Ecto neural progenitor cell (in vitro differentiated cells): ENCODE data around the gene TKT.

Experiments
- DNase-seq: peaks from one replicate; pipeline ENCODE4 v3.0.0-alpha.2; 2018; ENCODE audit warnings: low spot score

The TKT gene

DNA sequence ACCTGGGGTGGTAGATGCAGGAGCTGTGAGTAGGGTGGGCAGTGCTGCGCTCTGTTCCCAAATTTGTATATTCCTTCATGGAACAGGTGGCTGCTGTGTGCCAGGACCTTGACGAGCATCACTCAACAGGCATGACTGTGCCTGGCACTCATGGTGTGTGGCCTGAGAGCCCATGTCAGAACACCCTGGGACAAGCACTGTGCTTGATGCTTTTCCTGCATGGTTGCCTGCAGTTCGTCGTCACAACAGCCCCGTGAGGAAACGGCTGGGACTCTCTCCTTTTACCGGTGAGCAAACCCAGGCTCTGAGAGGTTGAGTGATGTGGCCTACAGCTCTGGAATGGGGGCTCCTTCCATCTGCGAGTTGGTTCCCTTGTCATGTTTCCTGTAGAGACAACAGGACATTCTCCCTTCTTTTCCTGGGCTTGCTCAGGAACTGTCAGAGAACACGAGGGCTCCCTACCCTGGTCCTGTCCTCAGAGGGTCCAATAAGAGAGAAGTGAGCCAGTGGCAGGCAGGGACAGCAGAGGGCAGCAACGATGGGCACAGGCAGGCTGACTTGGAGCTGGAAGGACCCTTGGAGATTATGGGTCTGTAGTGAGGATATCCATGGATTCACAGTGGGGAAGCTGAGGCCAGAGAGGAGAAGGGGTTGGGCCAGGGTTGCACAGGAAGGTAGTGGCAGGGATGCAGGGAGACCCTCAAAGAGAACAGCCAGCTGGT is 57.4 kb downstream of the TKT start:
- no peak for DNase-seq

DNA sequence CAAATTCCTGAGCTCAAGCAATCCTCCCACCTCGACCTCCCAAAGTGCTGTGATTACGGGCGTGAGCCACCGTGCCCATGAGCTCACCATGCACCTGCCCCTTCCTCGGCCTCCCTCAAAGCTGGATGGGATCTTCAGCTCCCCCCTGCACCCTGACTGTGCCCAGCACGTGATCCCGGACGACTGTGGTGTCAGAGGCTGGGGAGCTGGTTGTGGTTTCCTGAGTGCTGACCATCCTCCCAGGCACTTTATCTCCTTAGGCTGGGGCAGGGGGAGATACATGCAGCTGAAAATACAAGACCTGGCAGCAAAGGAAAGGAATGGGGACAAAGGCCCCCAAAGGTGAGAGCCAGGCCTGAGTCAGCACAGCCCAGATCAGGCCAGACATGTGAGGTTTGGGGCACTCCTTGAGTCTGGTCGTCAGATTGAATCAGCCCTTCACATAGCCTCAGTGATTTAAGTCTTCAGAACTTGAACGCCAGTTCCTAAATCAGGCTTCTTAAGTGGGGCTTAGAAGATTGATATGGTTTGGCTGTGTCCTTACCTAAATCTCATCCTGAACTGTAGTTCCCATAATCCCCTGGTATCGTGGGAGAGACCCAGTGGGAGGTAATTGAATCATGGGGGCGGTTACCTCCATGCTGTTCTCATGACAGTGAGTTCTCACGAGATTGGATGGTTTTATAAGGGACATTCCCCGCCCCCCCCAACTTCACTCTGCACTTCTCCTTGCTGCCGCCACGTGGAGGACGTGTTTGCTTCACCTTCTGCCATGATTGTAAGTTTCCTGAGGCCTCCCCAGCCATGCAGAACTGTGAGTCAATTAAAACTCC is 59.0 kb downstream of the TKT start:
- DNase-seq: no peak

DNA sequence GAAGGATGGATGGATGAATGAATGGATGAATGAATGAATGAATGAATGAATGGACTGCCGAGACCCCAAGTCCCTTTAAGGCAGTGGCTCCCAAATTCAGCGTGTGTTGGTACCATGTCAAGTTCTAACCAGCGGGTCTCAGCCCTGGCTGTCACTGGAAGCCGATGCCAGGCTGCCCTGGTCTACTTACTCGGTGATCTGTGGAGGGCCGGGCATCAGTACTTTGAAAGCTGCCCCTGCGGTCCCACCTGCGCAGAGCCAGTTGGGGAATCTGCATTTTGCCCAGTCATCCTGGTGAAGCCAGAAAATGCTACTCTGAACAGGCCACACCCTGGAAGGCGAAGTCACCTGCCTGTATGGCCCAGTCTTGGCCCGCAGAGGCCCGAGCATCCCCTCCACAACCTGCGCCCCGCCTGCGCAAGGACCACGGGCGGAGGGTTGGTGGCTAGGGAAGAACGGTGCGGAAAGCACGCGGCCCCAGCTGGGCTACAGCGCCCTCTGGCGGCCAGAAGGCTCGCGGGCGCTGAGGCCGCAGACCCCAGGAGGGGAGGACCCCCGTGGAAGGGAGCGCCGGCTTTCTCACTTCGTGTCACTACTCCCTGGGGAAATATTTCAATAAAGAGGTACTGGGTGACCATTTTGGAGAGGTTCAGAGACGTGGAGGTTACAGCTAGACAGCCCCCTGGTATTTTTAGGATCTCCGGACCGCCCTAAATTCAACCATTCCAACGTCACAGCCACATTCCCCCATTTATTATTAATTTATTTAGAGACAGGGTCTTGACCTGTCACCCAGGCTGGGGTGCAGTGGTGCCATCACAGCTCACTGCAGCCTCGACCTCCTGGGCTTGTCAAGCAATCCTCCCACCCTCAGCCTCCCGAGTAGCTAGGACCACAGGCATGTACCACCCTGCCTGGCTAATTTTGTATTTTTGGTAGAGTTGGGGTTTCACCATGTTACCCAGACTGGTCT is 59.9 kb downstream of the TKT start:
- peak; percentile 82 for DNase-seq

DNA sequence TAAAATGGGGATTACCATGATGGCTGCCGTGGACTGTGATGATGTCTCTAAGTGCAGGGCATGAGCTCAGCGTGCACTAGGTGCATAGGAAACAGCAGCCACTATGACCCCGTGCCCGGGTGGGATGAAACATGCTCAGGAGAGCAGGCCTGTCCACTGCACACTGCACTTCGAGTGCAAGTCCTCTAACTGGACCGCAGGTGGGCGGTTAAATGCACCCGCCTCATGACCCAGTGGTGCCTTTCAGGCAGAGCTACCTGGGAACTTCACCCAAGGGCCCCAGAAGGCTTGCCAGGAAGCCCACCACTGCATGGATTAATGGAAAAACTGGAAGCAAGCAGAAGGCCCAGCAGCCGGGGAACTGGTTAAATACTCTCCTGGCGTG is 60.8 kb downstream of the TKT start:
- no peak for DNase-seq

DNA sequence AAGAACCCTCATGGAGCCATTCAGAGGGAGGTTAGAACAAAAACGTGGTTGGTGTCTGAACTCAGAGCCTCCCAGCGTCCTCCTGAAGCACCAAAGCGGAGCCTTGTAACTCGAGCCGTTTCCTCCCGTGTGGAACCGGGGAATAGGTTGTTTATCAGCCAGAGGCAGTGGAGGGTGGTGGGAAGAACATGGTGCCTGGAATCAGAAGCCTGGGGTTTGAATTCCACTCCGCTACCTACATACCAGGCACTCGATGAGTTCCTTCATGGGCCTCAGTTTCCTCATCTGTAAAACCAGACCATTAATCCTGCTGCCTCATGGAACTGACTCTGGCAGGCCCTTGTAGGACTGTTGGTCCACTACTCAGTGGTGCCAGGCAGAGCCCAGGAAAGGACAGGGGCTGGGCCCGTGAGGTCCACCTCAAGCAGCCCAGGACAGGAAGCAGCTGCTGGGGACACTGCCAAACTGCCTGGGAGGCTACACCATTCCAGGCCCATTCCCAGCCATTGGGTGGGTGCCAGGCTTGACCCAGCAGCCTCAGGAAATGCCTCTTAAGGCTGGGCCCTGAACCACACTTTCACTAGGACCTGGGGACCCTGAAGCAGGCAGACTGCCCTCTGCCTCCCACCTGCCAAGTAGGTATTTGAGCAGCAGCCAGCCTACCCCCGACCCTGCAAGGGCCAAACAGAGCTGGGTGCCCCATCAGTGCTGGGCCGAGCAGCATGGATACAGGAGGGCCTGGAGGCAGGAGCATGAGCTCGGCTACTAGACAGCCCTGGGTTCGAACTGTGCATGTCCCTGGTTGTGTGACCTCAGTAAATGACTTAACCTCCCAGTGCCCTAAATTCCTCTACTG is 61.4 kb downstream of the TKT start:
- DNase-seq: peak; percentile 59

DNA sequence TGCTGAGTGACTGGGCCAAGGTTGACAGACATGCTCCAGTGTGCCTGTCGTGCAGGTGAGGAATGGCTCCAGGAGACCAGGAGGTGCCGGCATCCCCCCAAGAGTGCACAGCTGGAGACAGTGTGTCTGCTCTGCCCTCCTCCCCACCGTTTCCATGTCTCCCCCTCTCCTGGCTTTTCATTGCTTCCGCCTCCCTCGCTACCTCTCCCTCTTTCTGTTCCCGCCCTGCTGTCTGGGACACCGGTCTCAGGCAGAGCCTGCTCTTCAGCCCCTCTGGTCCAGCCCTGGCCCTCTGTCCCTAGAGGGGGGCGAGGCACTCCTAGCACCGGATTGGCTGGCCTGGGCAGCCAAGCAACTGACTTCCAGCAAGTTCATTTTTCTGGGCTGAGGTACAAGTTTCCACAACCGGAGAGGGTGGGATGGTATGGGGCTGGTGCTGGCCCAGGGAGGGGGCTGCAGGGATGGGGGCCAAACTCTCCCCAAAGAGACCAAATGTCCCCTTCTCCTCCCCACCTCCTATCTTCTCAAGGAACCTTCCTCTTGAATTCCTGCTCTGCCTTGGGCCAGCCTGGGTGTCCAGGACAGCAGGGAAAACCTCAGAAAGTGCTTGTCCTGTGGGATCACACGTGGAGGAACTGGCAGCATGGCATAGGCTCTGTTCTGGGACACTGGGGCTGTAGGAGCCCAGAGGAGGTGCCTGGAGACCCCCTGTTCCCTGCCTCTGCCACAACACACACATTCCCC is 62.2 kb downstream of the TKT start:
- peak; percentile 54 for DNase-seq

DNA sequence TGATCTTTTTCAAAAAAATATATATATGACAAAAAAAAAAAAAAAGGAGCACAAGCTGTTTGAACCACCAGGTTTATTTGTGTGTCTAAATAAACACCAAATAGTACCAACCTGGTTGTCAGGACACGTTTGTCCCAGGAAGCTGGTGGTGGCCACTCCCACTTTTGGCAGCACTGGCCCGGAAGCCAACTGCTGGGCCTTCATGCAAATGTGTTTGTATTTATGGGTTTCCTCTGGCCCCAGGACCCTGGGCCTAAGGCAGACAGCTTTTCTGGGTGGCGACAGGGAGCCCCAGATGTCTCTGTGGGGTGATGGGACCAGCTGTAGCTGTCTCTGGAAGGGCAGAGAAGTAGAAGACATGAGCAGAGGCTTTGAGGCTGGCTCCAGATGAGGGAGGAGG is 63.2 kb downstream of the TKT start:
- no peak for DNase-seq

DNA sequence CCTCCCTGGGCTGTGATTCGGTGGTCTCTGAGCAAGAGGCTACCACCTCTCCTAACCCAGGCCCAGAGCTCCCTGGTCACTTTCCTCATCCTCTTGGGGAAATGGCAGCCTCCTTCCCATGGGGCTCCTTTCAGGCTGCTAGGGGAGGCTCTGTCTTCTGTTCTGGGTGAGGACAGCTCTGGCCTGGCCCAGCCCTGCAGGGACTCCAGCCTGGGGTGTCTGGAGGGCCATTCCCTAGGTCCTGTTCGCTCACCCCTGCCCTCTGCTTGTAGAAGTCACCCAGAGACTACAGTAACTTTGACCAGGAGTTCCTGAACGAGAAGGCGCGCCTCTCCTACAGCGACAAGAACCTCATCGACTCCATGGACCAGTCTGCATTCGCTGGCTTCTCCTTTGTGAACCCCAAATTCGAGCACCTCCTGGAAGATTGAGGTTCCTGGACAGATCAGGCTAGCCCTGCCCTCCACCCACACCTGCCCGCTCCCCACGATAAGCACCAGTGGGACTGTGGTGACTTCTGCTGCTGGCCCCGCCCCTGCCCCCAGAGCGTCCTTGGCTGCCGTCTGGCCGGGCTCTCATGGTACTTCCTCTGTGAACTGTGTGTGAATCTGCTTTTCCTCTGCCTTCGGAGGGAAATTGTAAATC is 63.9 kb downstream of the TKT start:
- DNase-seq: no peak

DNA sequence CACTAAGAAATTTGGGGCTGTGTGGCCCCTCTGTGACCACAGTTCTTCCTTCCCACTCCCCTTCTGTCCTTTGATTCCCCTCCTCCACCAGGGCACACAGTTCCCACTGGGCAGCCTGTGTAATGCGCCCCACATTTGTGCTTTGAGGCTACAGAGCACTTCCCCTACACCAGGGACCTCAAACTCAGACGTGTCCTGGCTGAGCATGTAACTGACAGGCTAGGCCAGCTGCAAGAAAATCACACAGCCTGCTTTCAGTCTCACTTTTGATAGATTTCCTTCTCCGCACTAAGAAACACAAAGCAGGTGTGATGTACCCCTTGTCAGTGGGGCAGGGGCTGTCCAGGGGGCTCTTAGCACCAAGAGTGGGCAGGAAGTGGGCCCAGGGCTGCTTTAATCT is 65.2 kb downstream of the TKT start:
- no peak for DNase-seq

DNA sequence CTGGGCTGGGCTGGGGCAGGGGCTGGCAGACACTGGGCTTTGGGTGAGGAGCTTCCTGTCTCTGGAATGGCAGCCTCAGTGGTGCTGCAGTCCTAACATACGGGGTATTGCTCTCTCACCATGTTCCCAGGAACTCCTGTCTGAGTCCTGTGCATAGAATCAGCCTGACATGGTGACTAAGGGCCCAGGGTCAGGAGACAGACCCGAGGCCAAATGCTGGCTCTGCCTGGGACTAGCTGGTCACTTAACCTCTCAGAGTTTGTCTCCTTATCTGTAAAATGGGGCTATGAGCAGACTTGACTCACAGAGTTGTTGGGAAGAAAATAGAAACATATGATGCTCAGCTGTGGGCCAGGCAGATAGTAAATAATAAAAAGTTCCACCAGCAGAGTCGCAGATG is 66.5 kb downstream of the TKT start:
- DNase-seq: no peak

DNA sequence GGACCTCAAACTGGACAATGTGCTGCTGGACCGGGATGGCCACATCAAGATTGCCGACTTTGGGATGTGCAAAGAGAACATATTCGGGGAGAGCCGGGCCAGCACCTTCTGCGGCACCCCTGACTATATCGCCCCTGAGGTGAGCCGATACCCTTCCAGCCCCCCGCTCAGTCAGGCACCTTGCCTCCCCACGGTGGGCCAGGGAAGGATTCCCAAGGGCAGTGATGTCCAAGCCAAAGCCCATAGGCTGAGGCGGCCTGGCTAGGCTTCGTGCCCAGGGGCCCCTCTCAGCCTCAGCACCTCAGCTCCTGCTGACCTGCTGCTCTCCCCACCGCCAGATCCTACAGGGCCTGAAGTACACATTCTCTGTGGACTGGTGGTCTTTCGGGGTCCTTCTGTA is 67.1 kb downstream of the TKT start:
- no peak for DNase-seq

DNA sequence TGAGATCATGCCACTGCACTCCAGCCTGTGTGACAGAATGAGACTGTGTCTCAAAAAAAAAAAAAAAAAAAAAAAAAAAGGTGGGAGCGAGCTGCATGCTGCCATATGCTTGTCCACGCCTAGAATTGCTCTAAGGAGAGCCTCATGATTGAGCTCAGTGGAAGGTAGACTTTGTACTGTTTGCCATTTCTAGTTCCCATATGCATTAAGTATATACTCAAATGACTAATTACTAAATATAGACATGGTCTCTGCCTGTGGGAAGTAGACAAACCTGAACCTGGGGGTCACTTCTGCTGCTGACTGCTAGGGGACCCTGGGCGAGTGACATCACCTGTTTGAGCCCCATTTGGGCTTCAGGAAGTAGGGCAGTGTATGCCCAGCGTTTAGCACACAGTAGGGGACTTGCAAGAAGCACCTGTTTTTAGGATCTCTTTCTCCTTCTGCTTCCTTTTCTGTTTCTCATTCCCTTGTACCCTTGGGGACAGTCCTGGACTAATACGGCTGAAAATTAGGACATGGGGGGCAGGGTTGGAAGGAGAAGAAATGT is 67.6 kb downstream of the TKT start:
- DNase-seq: no peak

DNA sequence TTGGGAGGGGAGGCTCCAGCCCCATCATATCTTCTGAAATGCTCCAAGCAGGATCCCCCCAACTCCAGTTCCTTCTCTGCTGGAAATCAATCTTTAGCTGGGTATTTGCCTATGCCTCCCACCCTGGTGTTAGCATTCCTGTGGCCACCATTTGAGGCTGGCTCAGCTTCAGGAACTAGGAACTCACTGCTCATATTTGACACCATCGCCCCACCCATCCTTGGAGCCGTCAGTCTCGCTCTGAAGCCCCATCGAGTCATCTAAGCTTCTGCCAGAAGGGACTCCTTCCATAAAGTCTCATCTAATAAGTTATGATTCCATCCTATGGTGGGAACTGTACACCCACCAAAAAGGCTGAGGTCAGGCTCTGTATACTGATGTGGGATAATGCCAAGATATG is 68.4 kb downstream of the TKT start:
- no peak for DNase-seq

DNA sequence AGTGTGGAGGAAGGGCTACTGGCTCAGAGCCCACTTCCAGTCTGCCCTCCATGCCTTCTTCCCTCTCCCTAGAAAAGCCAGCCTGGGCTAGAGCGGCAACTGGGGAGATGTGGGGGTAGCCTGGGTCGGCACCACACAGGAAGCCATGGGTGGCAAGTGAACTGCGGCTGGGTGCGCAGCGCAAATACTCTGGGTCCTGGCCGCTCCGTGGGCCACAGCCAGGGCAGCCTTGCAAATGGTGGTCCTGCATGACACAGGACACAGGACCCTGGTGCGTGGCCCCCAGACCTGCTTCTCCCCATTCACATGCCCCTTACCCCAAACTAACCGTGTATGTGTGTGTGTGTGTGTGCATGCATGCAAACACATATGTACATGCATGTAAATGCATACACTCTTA is 69.1 kb downstream of the TKT start:
- no peak for DNase-seq

DNA sequence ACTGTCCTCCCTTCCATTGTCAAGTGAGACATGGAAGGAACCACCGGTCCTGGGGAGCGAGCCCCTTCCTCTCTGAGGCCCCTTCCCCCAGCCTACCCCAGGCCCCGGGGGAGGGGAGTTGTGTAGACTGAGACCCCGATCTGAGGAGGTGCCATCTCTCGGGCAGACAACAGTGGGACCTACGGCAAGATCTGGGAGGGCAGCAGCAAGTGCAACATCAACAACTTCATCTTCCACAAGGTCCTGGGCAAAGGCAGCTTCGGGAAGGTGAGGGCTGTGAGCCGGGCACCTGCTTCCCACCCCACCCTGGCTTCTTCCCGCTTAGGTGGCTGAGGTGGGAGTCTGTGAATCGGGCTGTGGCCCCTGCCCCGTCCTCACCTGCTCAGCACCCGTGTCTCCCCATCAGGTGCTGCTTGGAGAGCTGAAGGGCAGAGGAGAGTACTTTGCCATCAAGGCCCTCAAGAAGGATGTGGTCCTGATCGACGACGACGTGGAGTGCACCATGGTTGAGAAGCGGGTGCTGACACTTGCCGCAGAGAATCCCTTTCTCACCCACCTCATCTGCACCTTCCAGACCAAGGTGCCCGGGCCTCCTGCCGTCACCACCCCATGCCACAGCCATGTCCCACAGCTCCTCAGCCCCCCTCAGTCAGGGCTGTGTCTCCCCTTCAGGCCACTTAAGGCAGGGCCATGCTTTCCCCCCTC is 69.9 kb downstream of the TKT start:
- DNase-seq: no peak

DNA sequence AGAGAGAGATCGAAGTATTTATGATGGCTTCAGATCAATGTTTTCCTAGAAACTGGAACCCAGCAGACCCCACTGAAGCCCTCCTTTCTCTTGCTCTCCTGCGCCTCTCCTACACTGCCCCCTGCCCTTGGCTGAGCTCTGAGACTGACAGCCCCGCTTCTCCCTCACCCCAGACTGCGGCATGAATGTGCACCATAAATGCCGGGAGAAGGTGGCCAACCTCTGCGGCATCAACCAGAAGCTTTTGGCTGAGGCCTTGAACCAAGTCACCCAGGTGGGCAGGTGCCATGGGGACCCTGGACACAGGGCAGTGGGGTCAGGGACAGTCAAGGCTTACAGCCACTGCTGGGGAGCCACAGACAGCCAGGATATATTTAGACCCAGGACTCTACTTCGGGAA is 71.1 kb downstream of the TKT start:
- DNase-seq: no peak

DNA sequence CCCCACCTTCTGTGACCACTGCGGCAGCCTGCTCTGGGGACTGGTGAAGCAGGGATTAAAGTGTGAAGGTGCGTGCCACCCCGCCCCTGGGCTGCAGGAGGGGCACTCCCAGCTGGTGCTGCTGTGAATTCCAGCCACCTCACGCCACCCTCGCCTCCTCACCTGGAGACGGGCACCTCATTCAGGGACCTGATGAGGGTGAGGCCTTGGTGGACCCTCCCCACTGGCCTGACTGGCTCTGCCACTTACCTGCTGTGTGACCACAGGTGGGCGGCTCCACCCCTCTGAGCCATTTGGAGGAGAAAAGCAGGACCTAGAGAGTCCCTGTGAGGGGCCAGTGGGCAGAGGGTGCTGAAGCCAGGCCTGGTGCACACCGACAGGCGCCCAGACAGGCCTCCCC is 72.3 kb downstream of the TKT start:
- DNase-seq: no peak

DNA sequence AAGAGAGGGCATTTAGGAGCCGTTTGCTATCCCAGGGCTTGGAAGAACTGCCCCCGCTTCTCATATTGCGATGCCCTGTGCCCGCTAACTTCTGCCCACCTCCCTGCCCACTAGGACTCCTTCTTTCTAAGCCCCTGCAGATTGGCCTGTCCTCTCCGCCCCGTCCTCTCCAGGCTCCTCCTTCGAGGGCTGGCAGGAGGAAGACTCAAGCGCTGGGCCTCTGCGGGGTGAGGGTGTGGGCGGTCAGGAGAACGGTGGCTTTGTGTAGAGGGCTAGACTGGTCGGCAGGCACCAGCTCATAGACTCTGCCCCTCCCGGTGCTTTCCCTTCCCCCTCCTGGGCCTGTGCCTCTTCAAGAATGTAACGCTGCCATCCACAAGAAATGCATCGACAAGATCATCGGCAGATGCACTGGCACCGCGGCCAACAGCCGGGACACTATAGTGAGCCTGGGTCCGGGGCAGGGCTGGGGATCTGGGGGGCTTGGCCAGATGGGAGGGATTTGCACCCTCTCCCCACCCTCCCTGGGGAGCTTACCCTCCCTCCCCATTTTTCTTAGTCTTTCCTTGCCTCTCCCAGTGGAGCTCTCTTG is 73.0 kb downstream of the TKT start:
- DNase-seq: no peak

DNA sequence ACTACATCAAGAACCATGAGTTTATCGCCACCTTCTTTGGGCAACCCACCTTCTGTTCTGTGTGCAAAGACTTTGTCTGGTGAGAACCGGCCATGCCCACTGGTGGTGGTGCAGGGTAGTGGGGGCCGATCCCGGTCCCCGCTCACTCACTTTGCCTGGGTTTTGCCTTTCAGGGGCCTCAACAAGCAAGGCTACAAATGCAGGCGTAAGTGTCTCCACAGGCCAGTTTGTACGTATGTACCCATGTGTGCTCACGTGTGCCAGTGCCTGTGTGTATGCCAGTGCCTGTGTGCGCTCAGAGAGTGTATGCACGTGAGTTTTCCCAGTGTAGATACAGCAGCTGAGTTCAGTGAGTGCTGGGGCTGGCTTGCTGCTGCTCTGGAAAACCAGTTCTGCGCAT is 74.3 kb downstream of the TKT start:
- DNase-seq: no peak
